K562 (cell line): ENCODE results near the gene RARRES1. TPM values are rescaled to one million over a fixed set of nuclear protein-coding genes. Genes with fewer than 3 reads are reported as not detected.

Experiments
- CC2D1A ChIP-seq: fragments of 450-650 bp; IDR thresholded peaks from 2 replicates; pipeline ENCODE4 v1.6.1; 2017; ENCODE audit warnings: mild to moderate bottlenecking
- DACH1 ChIP-seq: fragments of 450-650 bp; IDR thresholded peaks from 2 replicates; pipeline ENCODE4 v1.6.1; 2018; ENCODE audit not compliant: partially characterized antibody
- FOXK2 ChIP-seq, 2 experiments: fragments of 450-650 bp; IDR thresholded peaks in 1 of 2; conservative IDR thresholded peaks in 1 of 2; 2 replicates each; pipeline ENCODE4 v1.6.1; 2016; ENCODE audit warnings: low read depth in 2 of 2, mild to moderate bottlenecking in 1 of 2
- PRDM10 ChIP-seq: fragments of 450-650 bp; IDR thresholded peaks from 2 replicates; pipeline ENCODE4 v1.6.1; 2018; ENCODE audit not compliant: partially characterized antibody
- REST ChIP-seq, 2 experiments: fragments of 450-650 bp; formaldehyde crosslinking in 1 of 2; IDR thresholded peaks; 2 replicates each; pipeline versions ENCODE4 v1.4.0 to v1.6.1; 2014 to 2020; ENCODE audit warnings: mild to moderate bottlenecking in 2 of 2, borderline replicate concordance in 1 of 2, low read depth in 1 of 2
- TFAP4 ChIP-seq: sonication (generic); formaldehyde crosslinking; IDR thresholded peaks from 2 replicates; pipeline ENCODE4 v1.8.0; 2022; ENCODE audit warnings: missing genetic modification reagents, mild to moderate bottlenecking, moderate library complexity, borderline replicate concordance
- TOE1 ChIP-seq, 2 experiments: fragments of 450-650 bp in 1 of 2; sonication (generic) in 1 of 2; formaldehyde crosslinking in 1 of 2; IDR thresholded peaks; 2 replicates each; pipeline versions ENCODE4 v1.7.1 to v1.8.0; 2016 to 2022; ENCODE audit warnings: borderline replicate concordance in 2 of 2, mild to moderate bottlenecking in 2 of 2, antibody characterized with exemption in 1 of 2, inconsistent platforms in 1 of 2, low read depth in 1 of 2, missing genetic modification reagents in 1 of 2, moderate library complexity in 1 of 2
- polyA plus RNA-seq, 8 experiments: library from polyadenylated mRNA; depleted of rRNA in 4 of 8; stranded (reverse) in 5 of 8; unstranded in 3 of 8; fragments of >200 nt; fragmentation: Nextera tagmentation in 2 of 8; fragmentation: Illumina TruSeq in 1 of 8; extraction: Ambion mirVana in 2 of 8; extraction: Trizol in 1 of 8; gene quantifications; 2 replicates each; pipeline versions ENCODE4 v1.2.1 to v1.2.3, GENCODE V29; 2011 to 2014; ENCODE audit warnings: inconsistent platforms in 1 of 8, missing spikeins in 1 of 8
- total RNA-seq, 7 experiments: library from RNA; depleted of rRNA in 6 of 7; stranded (reverse); fragments of >200 nt in 6 of 7; fragmentation: Illumina TruSeq in 2 of 7; extraction: Trizol in 2 of 7; gene quantifications; 2 replicates each; pipeline versions ENCODE4 v1.2.1 to v1.2.3, GENCODE V29; 2011 to 2021; ENCODE audit warnings: low replicate concordance in 1 of 7
- TF ChIP-seq, protein P1 (sequence below): fragments of 450-650 bp; formaldehyde crosslinking; IDR thresholded peaks from 2 replicates; pipeline ENCODE4 v1.4.0; 2020; ENCODE audit warnings: mild to moderate bottlenecking, moderate library complexity

RARRES1 gene
- total and polyA plus RNA-seq, 9 of the 15 experiments (the other 6 are each of a cell fraction or from before 2014, with no cell fraction given), result not detected

DNA sequence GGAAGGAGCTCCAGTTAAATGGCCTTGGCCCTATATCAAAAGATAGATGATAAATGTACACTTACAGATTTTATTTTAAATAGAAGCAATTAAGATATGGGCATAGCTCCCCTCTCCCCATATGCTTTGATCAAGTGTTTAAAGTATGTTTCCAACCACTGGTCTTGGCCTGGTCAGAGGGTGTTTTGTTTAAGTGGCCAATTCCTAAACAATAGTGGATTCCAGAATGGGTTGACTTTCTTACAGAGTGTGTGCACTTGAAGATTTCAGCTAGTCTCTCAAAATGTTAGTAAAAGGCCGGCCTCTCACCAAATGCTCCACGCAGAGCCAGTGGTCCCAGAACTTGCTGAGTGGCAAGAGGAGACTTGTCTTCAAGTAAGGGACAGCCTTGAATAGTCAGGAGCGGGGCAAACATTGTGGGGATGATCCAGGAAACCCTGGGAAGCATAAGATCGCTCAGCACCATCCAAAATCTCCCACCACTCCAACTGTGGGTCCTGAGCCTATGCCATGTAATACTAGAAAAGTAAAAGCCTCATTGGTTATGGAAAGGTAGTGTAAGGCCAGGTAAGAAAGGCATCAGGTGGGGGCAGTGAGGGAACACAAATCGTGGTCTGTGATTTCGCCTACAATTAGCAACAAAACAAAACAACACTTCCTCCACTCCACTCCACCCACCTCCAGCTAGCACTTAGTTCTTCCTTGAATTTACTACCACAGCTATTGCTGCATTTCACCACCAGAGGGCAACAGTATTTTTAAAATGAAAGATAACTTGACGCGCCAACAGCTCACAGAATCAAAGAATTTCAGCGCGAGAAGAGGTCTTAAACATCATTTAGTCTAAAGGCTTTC lies 4.8 kb downstream of the RARRES1 start (continued):
- TF ChIP-seq REST (IDR thresholded peaks at IDR 0.05; ENCODE audit: borderline replicate concordance) (peak; percentile 88), REST (CRISPR knock-in tag; IDR thresholded peaks at IDR 0.05; ENCODE audit: low read depth) (no peak), CC2D1A (peak; percentile 58; the same call in 1 of the 2 replicates), TFAP4 (no peak), PRDM10 (peak; percentile 52), FOXK2 (conservative IDR thresholded peaks at IDR 0.05 in 1 of 2, IDR thresholded peaks at IDR 0.05 in 1 of 2; ENCODE audit: low read depth in 2 of 2) (0 out of 4 replicates have a peak, but pooled peaks of 1 of the 2 experiments have one; percentile 33), DACH1 (peak; percentile 8), TOE1 (IDR thresholded peaks at IDR 0.05; ENCODE audit: borderline replicate concordance) (no peak), TOE1 (CRISPR knock-in tag; IDR thresholded peaks at IDR 0.05; ENCODE audit: borderline replicate concordance, low read depth) (no peak)
- TF ChIP-seq, protein P1, sequence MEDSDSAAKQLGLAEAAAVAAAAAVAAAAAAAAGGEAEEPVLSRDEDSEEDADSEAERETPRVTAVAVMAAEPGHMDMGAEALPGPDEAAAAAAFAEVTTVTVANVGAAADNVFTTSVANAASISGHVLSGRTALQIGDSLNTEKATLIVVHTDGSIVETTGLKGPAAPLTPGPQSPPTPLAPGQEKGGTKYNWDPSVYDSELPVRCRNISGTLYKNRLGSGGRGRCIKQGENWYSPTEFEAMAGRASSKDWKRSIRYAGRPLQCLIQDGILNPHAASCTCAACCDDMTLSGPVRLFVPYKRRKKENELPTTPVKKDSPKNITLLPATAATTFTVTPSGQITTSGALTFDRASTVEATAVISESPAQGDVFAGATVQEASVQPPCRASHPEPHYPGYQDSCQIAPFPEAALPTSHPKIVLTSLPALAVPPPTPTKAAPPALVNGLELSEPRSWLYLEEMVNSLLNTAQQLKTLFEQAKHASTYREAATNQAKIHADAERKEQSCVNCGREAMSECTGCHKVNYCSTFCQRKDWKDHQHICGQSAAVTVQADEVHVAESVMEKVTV (CRISPR knock-in tag), result peak; percentile 75
